ENCODE results near the gene RCOR1. TPM values are rescaled to one million over a fixed set of nuclear protein-coding genes. Genes with fewer than 3 reads are reported as not detected.
A peak's percentile ranks its signal among the peaks of the same experiment; 100 is the strongest.
"Not testable (repeated sequence)": the region's sequence is repeated elsewhere in the genome, so short reads cannot be mapped to it uniquely, and the experiment has no call there.

RCOR1 gene
- total RNA-seq, 2 donors from 2014 or later = 17.9 to 33.5 TPM

GRCh38 chr14:102759456-102760187, 167.2 kb downstream of the RCOR1 start:
- H3K9me3 ChIP-seq (ENCODE audit: control insufficient read depth, low read length, poor library complexity, severe bottlenecking) = no peaks in the 10 kb centered on the region
- Mint-ChIP-seq H3K27me3 (peaks cover 7% of the 10 kb centered on the region), H3K4me1 (no peaks in the 10 kb centered on the region), H3K27ac (no peak overlapping the region), H3K4me3 (no peak overlapping the region), H3K36me3 (ENCODE audit: low read depth) (no peaks in the 10 kb centered on the region)
- DNase-seq = no peak
- no peak for ATAC-seq

DNA sequence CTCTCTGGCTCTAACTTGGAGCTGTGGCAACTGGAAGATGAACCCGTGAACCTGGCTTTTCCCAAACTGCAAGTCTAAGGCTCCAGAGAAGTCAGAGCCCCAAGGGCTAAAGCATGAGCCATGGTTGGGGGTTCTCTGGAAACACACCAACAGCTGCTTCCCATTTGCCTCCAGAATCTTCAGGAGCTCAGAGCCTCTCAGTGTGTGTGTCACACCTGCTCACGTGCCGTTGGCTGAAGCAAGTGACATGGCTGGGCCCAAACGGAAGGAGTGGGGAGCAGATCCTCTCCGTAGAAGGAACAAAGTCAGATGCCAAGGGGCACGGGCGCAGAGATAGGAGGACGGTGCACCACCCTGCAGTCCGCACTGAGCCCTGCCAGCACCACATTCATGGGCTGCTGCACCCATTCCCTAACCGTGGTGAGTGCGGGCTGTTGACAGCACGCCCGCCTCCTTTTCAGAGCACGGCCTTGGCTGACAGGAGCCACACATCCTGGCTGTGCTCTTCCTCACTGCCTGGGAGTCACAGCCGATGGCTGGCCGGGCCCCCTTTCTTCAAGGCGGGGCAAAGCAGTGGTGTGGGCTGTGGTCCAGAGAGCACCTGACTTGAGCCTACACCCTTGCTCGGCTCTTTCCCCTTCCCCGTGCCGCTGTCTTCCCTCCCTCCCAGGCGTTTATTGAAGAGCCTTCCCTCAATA, 168.2 kb downstream of the RCOR1 start:
- Mint-ChIP-seq H3K36me3 (ENCODE audit: low read depth) (no peaks in the 10 kb centered on the region), H3K27ac (no peak overlapping the region), H3K4me3 (no peak overlapping the region), H3K27me3 (peaks cover 7% of the 10 kb centered on the region), H3K4me1 (no peaks in the 10 kb centered on the region)
- ATAC-seq (no peak), DNase-seq (no peak)
- no peaks in the 10 kb centered on the region for H3K9me3 ChIP-seq (ENCODE audit: control insufficient read depth, low read length, poor library complexity, severe bottlenecking)

DNA sequence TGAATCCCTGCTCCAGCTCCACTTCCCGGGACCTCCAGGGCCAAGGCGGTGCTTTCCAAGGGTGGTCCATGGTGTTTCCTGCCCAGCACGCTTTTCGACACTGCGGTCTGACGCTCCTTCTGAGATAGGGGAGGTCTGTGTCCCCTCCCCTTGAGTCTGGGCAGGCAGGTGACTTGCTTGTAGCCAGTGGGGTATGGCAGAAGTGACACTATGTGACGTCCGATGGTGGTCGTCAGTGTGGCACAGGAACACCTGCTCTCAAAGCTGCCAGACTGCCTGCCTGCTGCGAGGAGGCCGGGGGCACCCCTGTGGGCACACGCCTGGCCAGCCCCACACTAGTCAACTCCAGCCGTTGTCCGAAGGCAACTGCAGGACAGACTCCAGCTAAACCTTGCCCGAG, 168.8 kb downstream of the RCOR1 start:
- ATAC-seq (peak; percentile 20), DNase-seq (no peak)
- H3K4me3 Mint-ChIP-seq = no peak overlapping the region
- H3K27me3 Mint-ChIP-seq = peaks cover 7% of the 10 kb centered on the region
- H3K4me1 Mint-ChIP-seq = no peaks in the 10 kb centered on the region
- H3K9me3 ChIP-seq (ENCODE audit: control insufficient read depth, low read length, poor library complexity, severe bottlenecking) = no peaks in the 10 kb centered on the region
- no peak overlapping the region for H3K27ac Mint-ChIP-seq
- no peaks in the 10 kb centered on the region for H3K36me3 Mint-ChIP-seq (ENCODE audit: low read depth)

GRCh38 chr14:102764220-102764671, 171.8 kb downstream of the RCOR1 start:
- peak; percentile 28 for ATAC-seq
- Mint-ChIP-seq H3K27me3 (peaks cover 7% of the 10 kb centered on the region), H3K27ac (no peak overlapping the region)

GRCh38 chr14:102765770-102766169, 173.3 kb downstream of the RCOR1 start:
- not testable (repeated sequence) for H3K4me1 Mint-ChIP-seq; DNase-seq; H3K4me3 Mint-ChIP-seq; H3K9me3 ChIP-seq (ENCODE audit: control insufficient read depth, low read length, poor library complexity, severe bottlenecking); H3K27me3 Mint-ChIP-seq; H3K36me3 Mint-ChIP-seq (ENCODE audit: low read depth); ATAC-seq; H3K27ac Mint-ChIP-seq

More at GRCh38 chr14:102764220-102764671, 171.8 kb downstream of the RCOR1 start:
- DNase-seq = no peak
- H3K9me3 ChIP-seq (ENCODE audit: control insufficient read depth, low read length, poor library complexity, severe bottlenecking) = no peaks in the 10 kb centered on the region
- H3K4me1 Mint-ChIP-seq = peaks cover 2% of the 10 kb centered on the region
- no peak overlapping the region for H3K4me3 Mint-ChIP-seq
- no peaks in the 10 kb centered on the region for H3K36me3 Mint-ChIP-seq (ENCODE audit: low read depth)

DNA sequence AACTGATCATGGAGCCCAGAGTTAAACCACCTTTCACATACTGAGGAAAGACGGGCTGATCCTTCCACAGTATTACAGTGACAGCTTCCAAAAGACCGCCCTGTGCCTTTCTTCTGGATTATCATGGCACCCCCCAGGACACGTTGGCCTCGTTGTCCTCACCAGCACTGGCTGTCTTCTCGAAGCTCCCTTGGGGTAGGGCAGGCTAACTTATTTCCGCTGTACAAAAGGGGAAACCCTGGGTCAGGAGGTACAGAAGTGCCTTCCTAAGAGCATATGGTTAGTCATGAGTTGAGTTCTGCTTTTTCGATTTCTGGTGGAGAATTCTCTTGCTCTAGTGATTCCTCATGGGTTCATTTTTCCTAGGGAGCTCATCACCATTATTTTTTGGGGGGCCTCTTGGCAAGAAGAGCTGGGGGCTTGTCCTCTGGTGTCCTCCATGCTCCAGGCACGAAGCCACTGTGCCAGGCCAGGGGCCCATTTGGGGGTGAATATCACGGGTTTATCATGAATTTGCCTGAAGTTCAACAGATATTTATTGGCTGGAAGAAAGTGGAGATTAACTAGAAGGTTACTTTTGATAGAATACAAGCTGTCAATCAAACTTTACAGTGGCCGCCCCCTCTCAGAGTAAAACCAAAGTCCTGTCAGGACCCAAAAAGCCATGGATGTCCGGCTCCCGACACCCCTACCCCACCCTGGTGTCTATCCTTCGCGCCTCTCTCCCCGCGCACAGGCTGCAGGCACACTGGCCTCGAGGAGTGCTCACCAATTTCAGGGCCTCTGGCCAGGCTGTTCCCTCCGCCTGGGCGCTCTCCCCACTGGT, 176.0 kb downstream of the RCOR1 start:
- no peak for DNase-seq
- Mint-ChIP-seq H3K4me1 (peaks cover 2% of the 10 kb centered on the region), H3K27ac (peak overlapping the region; percentile 41), H3K4me3 (no peak overlapping the region), H3K27me3 (peaks cover 11% of the 10 kb centered on the region), H3K36me3 (ENCODE audit: low read depth) (no peaks in the 10 kb centered on the region)
- peak; percentile 87 for ATAC-seq
- H3K9me3 ChIP-seq (ENCODE audit: control insufficient read depth, low read length, poor library complexity, severe bottlenecking) = no peaks in the 10 kb centered on the region

DNA sequence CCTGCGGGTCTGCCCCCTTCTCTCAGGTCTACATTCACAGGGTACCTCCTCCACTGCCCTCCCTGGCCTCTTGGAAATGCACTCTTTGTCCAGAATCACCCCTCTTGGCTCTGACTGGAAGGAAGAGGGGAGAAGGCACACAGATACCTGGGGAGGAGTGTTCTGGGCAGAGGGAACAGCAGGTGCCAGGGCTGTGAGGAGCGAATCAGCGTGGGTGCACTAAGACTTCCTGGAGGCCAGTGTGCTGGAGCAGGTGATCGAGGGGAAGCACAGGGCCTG, 176.5 kb downstream of the RCOR1 start:
- no peaks in the 10 kb centered on the region for H3K36me3 Mint-ChIP-seq (ENCODE audit: low read depth)
- no peak overlapping the region for H3K27ac Mint-ChIP-seq
- peaks cover 2% of the 10 kb centered on the region for H3K4me1 Mint-ChIP-seq
- no peak overlapping the region for H3K4me3 Mint-ChIP-seq
- no peak for ATAC-seq
- no peaks in the 10 kb centered on the region for H3K9me3 ChIP-seq (ENCODE audit: control insufficient read depth, low read length, poor library complexity, severe bottlenecking)
- no peak for DNase-seq
- H3K27me3 Mint-ChIP-seq = peaks cover 11% of the 10 kb centered on the region

GRCh38 chr14:102770147-102771123, 178.0 kb downstream of the RCOR1 start:
- no peak overlapping the region for H3K4me3 Mint-ChIP-seq
- H3K9me3 ChIP-seq (ENCODE audit: control insufficient read depth, low read length, poor library complexity, severe bottlenecking) = no peaks in the 10 kb centered on the region
- no peak overlapping the region for H3K27ac Mint-ChIP-seq
- DNase-seq = no peak
- no peaks in the 10 kb centered on the region for H3K36me3 Mint-ChIP-seq (ENCODE audit: low read depth)
- no peak for ATAC-seq
- H3K27me3 Mint-ChIP-seq = peaks cover 4% of the 10 kb centered on the region
- H3K4me1 Mint-ChIP-seq = peaks cover 10% of the 10 kb centered on the region

GRCh38 chr14:102771144-102771543, 178.7 kb downstream of the RCOR1 start:
- peaks cover 4% of the 10 kb centered on the region for H3K27me3 Mint-ChIP-seq
- no peaks in the 10 kb centered on the region for H3K9me3 ChIP-seq (ENCODE audit: control insufficient read depth, low read length, poor library complexity, severe bottlenecking)
- H3K4me3 Mint-ChIP-seq = no peak overlapping the region
- DNase-seq (no peak), ATAC-seq (no peak)
- H3K4me1 Mint-ChIP-seq = peaks cover 10% of the 10 kb centered on the region
- no peaks in the 10 kb centered on the region for H3K36me3 Mint-ChIP-seq (ENCODE audit: low read depth)
- H3K27ac Mint-ChIP-seq = no peak overlapping the region

DNA sequence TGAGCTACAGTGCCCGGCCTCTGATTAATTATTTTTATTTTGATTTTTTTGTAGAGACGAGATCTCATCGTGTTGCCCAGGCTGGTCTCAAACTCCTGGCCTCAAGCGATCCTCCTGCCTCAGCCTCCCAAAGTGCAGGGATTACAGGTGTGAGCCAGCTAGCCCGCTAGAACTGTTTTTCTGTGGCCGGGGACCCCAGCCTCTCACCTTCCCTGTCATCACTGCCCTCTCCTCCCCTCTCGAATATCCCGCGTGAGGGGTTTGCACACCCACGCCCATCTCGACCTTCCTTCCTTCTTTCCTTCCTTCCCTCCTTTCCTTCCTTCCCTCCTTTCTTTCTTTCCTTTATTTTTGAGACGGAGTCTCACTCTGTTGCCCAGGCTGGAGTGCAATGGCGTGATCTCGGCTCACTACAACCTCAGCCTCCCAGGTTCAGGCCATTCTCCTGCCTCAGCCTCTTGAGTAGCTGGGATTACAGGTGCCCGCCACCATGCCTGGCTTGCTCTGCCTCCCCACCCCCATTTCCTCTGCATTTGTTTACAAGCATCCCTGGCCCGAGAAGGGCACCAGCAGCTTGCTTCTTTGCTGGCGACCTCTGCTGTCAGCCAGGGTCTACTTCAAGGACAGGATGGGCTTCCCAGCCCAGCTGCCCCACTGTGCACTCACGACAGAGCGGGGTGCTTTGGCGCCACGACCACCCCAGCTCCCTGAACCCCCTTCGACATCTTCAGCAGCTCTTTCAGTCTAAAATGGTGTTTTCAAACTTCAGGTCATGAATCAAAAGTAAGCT, 180.5 kb downstream of the RCOR1 start:
- no peak for ATAC-seq
- Mint-ChIP-seq H3K4me1 (peaks cover 11% of the 10 kb centered on the region), H3K36me3 (ENCODE audit: low read depth) (no peaks in the 10 kb centered on the region), H3K4me3 (no peak overlapping the region), H3K27ac (peak overlapping the region; percentile 73), H3K27me3 (peaks cover 4% of the 10 kb centered on the region)
- no peaks in the 10 kb centered on the region for H3K9me3 ChIP-seq (ENCODE audit: control insufficient read depth, low read length, poor library complexity, severe bottlenecking)
- no peak for DNase-seq

- H3K4me3 Mint-ChIP-seq = peak overlapping the region; percentile 67
- peaks cover 4% of the 10 kb centered on the region for H3K27me3 Mint-ChIP-seq
- DNase-seq (peak in 2 of 3 donors; percentile 40 to 62), ATAC-seq (peak; percentile 60)
- peak overlapping the region; percentile 93 for H3K27ac Mint-ChIP-seq
- peaks cover 21% of the 10 kb centered on the region for H3K4me1 Mint-ChIP-seq
- H3K9me3 ChIP-seq (ENCODE audit: control insufficient read depth, low read length, poor library complexity, severe bottlenecking) = no peaks in the 10 kb centered on the region
- no peaks in the 10 kb centered on the region for H3K36me3 Mint-ChIP-seq (ENCODE audit: low read depth)
These were observed 182.1 kb downstream of the RCOR1 start for GRCh38 chr14:102774391-102775153.
